Neural cell (in vitro differentiated cells): Measurements from ENCODE around the gene RBFOX2. TPM values are rescaled to one million over a fixed set of nuclear protein-coding genes. Genes with fewer than 3 reads are reported as not detected.

Source experiments
- H2AFZ ChIP-seq: fragments of 200-600, 300-800 bp; sonication (generic), shearing (Covaris generic); 2 replicates; pipeline ENCODE4 v1.6.0; 2014; ENCODE audit warnings: low read depth, mild to moderate bottlenecking, antibody characterized with exemption, low read length, moderate library complexity
- H3F3A ChIP-seq: fragments of 200-600 bp; shearing (Covaris generic); 2 replicates; pipeline ENCODE4 v1.6.1; 2016; ENCODE audit warnings: mild to moderate bottlenecking, moderate library complexity, mixed read lengths, antibody characterized with exemption, low read length; ENCODE audit not compliant: insufficient read depth, poor library complexity, severe bottlenecking
- H3K27ac ChIP-seq: fragments of 200-600, 300-800 bp; sonication (generic), shearing (Covaris generic); 2 replicates; pipeline ENCODE4 v1.5.1; 2014; ENCODE audit warnings: mild to moderate bottlenecking, low read length, moderate library complexity
- H3K27me3 ChIP-seq: fragments of 300-800, 200-600 bp; sonication (generic), shearing (Covaris generic); 2 replicates; pipeline ENCODE4 v1.6.0; 2014; ENCODE audit warnings: mild to moderate bottlenecking, low read depth, low read length, moderate library complexity; ENCODE audit not compliant: insufficient read depth
- H3K36me3 ChIP-seq: fragments of 300-800, 200-600 bp; sonication (generic), shearing (Covaris generic); 2 replicates; pipeline ENCODE4 v1.5.1; 2014; ENCODE audit warnings: mild to moderate bottlenecking, antibody characterized with exemption, low read length, moderate library complexity; ENCODE audit not compliant: insufficient read depth
- H3K4me2 ChIP-seq: fragments of 300-800, 200-600 bp; sonication (generic), shearing (Covaris generic); 2 replicates; pipeline ENCODE4 v1.6.0; 2014; ENCODE audit warnings: mild to moderate bottlenecking, low read length
- H3K4me3 ChIP-seq: fragments of 300-800, 200-600 bp; sonication (generic), shearing (Covaris generic); 2 replicates; pipeline ENCODE4 v1.5.1; 2014; ENCODE audit warnings: mild to moderate bottlenecking, low read length, moderate library complexity
- H3K79me2 ChIP-seq: fragments of 200-600 bp; shearing (Covaris generic); replicated peaks from 2 replicates; pipeline ENCODE4 v1.6.0; 2014; ENCODE audit warnings: mild to moderate bottlenecking, low read length, moderate library complexity; ENCODE audit not compliant: insufficient read depth
- H3K9ac ChIP-seq: fragments of 300-800, 200-600 bp; sonication (generic), shearing (Covaris generic); 2 replicates; pipeline ENCODE4 v1.6.1; 2016; ENCODE audit warnings: mild to moderate bottlenecking, low read length, mixed read lengths
- H3K9me2 ChIP-seq: fragments of 200-600 bp; shearing (Covaris generic); 2 replicates; pipeline ENCODE4 v1.6.1; 2016; ENCODE audit warnings: mild to moderate bottlenecking, low read length, mixed read lengths; ENCODE audit not compliant: insufficient read depth
- H3K9me3 ChIP-seq: fragments of 200-600, 300-800 bp; sonication (generic), shearing (Covaris generic); 2 replicates; pipeline ENCODE4 v1.6.1; 2016; ENCODE audit warnings: mild to moderate bottlenecking, mixed run types, low read length, moderate library complexity, mixed read lengths
- H4K20me1 ChIP-seq: fragments of 200-600 bp; shearing (Covaris generic); 2 replicates; pipeline ENCODE4 v1.6.1; 2016; ENCODE audit warnings: mild to moderate bottlenecking, mixed run types; ENCODE audit not compliant: insufficient read depth
- EP300 ChIP-seq: fragments of 450-650 bp; conservative IDR thresholded peaks from 2 replicates; pipeline ENCODE4 v1.6.1; 2014; ENCODE audit warnings: antibody characterized with exemption, mild to moderate bottlenecking, moderate library complexity; ENCODE audit not compliant: poor library complexity, severe bottlenecking
- EZH2 ChIP-seq: fragments of 200-600, 300-800 bp; shearing (Covaris generic), sonication (generic); IDR thresholded peaks from 2 replicates; pipeline ENCODE4 v1.6.1; 2014; ENCODE audit warnings: antibody characterized with exemption, low read length, borderline replicate concordance, mild to moderate bottlenecking; ENCODE audit not compliant: insufficient read depth, poor library complexity, severe bottlenecking
- MXI1 ChIP-seq: fragments of 450-650 bp; conservative IDR thresholded peaks from 2 replicates; pipeline ENCODE4 v1.6.1; 2014; ENCODE audit warnings: antibody characterized with exemption, mild to moderate bottlenecking; ENCODE audit not compliant: poor library complexity, severe bottlenecking
- POLR2AphosphoS5 ChIP-seq: IDR thresholded peaks from 2 replicates; pipeline ENCODE4 v1.6.1; 2012
- RAD21 ChIP-seq: fragments of 450-650 bp; conservative IDR thresholded peaks from 2 replicates; pipeline ENCODE4 v1.6.1; 2014; ENCODE audit warnings: antibody characterized with exemption, mild to moderate bottlenecking, moderate library complexity
- SMC3 ChIP-seq: fragments of 450-650 bp; conservative IDR thresholded peaks from 2 replicates; pipeline ENCODE4 v1.6.1; 2014; ENCODE audit warnings: antibody characterized with exemption, mild to moderate bottlenecking, moderate library complexity; ENCODE audit not compliant: poor library complexity
- TAF1 ChIP-seq: IDR thresholded peaks from 2 replicates; pipeline ENCODE4 v1.6.1; 2012; ENCODE audit warnings: low read depth
- polyA plus RNA-seq: library from polyadenylated mRNA; depleted of rRNA; stranded (reverse); fragments of >200 nt; gene quantifications from 2 replicates; pipeline ENCODE4 v1.2.3, GENCODE V29; 2014
- TF ChIP-seq, protein P1 (sequence below): fragments of 450-650 bp; IDR thresholded peaks from 2 replicates; pipeline ENCODE4 v1.5.1; 2014; ENCODE audit warnings: antibody characterized with exemption, mild to moderate bottlenecking, moderate library complexity; ENCODE audit not compliant: poor library complexity, severe bottlenecking
- TF ChIP-seq, protein P2 (sequence below): IDR thresholded peaks from 2 replicates; pipeline ENCODE4 v1.6.1; 2012; ENCODE audit warnings: borderline replicate concordance

RBFOX2 gene
- polyA plus RNA-seq, 1 donor from 2014 or later, result 529 TPM

DNA sequence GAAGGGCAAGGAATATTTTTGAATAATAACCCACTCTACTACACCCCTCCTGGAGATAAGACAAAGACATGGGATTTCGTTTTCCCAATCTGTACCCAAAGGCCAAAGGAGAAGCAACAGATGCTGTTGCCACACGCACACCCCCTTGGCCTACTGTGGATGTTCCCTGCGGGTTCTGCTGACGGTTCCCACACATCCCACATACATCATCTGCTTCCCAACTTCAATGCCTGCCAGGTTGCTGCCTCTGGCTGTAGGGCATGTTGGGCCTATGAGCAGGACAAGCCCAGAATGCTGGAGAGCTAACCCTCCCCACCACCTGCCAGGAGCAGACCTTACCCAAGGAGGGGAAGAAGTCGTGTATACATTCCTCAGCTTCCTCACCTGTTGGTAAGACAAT, 13.6 kb upstream of the RBFOX2 start:
- Histone ChIP-seq H4K20me1 (no peaks in the 10 kb centered on the region), H3K4me2 (no peak overlapping the region), H3K9me2 (no peaks in the 10 kb centered on the region), H3K4me3 (no peak overlapping the region), H3K36me3 (no peaks in the 10 kb centered on the region), H3F3A (no peaks in the 10 kb centered on the region), H3K27me3 (no peaks in the 10 kb centered on the region), H3K79me2 (no peaks in the 10 kb centered on the region), H3K27ac (no peak overlapping the region), H3K9ac (no peak overlapping the region), H3K9me3 (no peaks in the 10 kb centered on the region), H2AFZ (no peak overlapping the region)
- TF ChIP-seq, protein P1, sequence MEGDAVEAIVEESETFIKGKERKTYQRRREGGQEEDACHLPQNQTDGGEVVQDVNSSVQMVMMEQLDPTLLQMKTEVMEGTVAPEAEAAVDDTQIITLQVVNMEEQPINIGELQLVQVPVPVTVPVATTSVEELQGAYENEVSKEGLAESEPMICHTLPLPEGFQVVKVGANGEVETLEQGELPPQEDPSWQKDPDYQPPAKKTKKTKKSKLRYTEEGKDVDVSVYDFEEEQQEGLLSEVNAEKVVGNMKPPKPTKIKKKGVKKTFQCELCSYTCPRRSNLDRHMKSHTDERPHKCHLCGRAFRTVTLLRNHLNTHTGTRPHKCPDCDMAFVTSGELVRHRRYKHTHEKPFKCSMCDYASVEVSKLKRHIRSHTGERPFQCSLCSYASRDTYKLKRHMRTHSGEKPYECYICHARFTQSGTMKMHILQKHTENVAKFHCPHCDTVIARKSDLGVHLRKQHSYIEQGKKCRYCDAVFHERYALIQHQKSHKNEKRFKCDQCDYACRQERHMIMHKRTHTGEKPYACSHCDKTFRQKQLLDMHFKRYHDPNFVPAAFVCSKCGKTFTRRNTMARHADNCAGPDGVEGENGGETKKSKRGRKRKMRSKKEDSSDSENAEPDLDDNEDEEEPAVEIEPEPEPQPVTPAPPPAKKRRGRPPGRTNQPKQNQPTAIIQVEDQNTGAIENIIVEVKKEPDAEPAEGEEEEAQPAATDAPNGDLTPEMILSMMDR, result no peak
- no peak for TF ChIP-seq POLR2AphosphoS5
- no peak for TF ChIP-seq SMC3
- TF ChIP-seq, protein P2, sequence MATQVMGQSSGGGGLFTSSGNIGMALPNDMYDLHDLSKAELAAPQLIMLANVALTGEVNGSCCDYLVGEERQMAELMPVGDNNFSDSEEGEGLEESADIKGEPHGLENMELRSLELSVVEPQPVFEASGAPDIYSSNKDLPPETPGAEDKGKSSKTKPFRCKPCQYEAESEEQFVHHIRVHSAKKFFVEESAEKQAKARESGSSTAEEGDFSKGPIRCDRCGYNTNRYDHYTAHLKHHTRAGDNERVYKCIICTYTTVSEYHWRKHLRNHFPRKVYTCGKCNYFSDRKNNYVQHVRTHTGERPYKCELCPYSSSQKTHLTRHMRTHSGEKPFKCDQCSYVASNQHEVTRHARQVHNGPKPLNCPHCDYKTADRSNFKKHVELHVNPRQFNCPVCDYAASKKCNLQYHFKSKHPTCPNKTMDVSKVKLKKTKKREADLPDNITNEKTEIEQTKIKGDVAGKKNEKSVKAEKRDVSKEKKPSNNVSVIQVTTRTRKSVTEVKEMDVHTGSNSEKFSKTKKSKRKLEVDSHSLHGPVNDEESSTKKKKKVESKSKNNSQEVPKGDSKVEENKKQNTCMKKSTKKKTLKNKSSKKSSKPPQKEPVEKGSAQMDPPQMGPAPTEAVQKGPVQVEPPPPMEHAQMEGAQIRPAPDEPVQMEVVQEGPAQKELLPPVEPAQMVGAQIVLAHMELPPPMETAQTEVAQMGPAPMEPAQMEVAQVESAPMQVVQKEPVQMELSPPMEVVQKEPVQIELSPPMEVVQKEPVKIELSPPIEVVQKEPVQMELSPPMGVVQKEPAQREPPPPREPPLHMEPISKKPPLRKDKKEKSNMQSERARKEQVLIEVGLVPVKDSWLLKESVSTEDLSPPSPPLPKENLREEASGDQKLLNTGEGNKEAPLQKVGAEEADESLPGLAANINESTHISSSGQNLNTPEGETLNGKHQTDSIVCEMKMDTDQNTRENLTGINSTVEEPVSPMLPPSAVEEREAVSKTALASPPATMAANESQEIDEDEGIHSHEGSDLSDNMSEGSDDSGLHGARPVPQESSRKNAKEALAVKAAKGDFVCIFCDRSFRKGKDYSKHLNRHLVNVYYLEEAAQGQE, result no peak
- no peak for TF ChIP-seq EZH2
- TF ChIP-seq TAF1, result no peak
- no peak for TF ChIP-seq MXI1
- no peak for TF ChIP-seq RAD21
- TF ChIP-seq EP300, result no peak

DNA sequence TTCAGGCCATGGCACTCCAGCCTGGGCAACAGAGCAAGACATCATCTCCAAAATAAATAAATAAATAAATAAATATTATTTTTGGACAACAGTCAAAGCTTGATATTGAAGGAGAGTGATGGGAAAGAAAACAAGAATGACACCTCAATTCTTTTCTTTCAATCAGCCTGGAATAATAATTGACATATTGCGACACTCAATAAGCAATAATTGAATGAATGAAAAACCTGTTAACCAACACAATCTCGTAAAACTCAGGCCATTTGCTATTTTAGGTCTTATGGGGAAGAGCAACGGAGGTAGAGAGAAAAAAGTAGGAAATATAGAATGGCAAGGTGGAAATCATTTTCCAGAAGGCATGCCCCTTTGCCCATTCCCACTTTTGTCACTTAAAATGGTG, 10.5 kb upstream of the RBFOX2 start:
- TF ChIP-seq, protein P2, result no peak
- no peak for TF ChIP-seq RAD21
- no peak for TF ChIP-seq EZH2
- no peak for TF ChIP-seq SMC3
- TF ChIP-seq, protein P1, result no peak
- TF ChIP-seq POLR2AphosphoS5, result no peak
- no peak for TF ChIP-seq EP300
- no peak for TF ChIP-seq MXI1
- TF ChIP-seq TAF1, result no peak
- Histone ChIP-seq H3F3A (no peaks in the 10 kb centered on the region), H3K4me2 (no peak overlapping the region), H3K27ac (no peak overlapping the region), H3K9me3 (no peaks in the 10 kb centered on the region), H4K20me1 (no peaks in the 10 kb centered on the region), H3K4me3 (no peak overlapping the region), H3K27me3 (no peaks in the 10 kb centered on the region), H3K79me2 (no peaks in the 10 kb centered on the region), H3K9ac (no peak overlapping the region), H3K36me3 (no peaks in the 10 kb centered on the region), H2AFZ (no peak overlapping the region), H3K9me2 (no peaks in the 10 kb centered on the region)
